Right lobe of liver (tissue), 4 donors: Measurements from ENCODE around the gene OPTC.

Source experiments
- POLR2A ChIP-seq: fragments of 450-650 bp; IDR thresholded peaks from one replicate; pipeline ENCODE4 v1.6.1; 2017; ENCODE audit warnings: antibody characterized with exemption, mild to moderate bottlenecking
- TF ChIP-seq, protein P1 (sequence below), 4 donors: fragments of 200-600 bp in 3 of 4; fragments of 450-650 bp in 1 of 4; IDR thresholded peaks; one replicate each; pipeline versions ENCODE4 v1.5.1 to v1.8.0; 2016 to 2022; ENCODE audit warnings: antibody characterized with exemption in 4 of 4, mild to moderate bottlenecking in 2 of 4
- donor health status: DM: no; HTN: no; CAD: no.
- donor health status: DM: no; HTN: no; CAD: no.
- donor health status: DM: no; HTN: yes; CAD: no.

- TF ChIP-seq POLR2A, result no peak
- TF ChIP-seq, protein P1, sequence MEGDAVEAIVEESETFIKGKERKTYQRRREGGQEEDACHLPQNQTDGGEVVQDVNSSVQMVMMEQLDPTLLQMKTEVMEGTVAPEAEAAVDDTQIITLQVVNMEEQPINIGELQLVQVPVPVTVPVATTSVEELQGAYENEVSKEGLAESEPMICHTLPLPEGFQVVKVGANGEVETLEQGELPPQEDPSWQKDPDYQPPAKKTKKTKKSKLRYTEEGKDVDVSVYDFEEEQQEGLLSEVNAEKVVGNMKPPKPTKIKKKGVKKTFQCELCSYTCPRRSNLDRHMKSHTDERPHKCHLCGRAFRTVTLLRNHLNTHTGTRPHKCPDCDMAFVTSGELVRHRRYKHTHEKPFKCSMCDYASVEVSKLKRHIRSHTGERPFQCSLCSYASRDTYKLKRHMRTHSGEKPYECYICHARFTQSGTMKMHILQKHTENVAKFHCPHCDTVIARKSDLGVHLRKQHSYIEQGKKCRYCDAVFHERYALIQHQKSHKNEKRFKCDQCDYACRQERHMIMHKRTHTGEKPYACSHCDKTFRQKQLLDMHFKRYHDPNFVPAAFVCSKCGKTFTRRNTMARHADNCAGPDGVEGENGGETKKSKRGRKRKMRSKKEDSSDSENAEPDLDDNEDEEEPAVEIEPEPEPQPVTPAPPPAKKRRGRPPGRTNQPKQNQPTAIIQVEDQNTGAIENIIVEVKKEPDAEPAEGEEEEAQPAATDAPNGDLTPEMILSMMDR (IDR thresholded peaks at IDR 0.05), result no peak
These were observed 51.2 kb downstream of the OPTC start for GRCh38 chr1:203544978-203545816.
